PC-9 (cell line): Measurements from ENCODE around the gene GOLIM4. TPM values are rescaled to one million over a fixed set of nuclear protein-coding genes. Genes with fewer than 3 reads are reported as not detected.

Source experiments
- BruUV-seq: library from RNA; stranded (reverse); fragments of 400-500 nt; replicated peaks from 2 replicates; lab custom pipeline; 2021; lab: Mats Ljungman, UMichigan
- CTCF ChIA-PET: fragments of 300-600 bp; sonication (Branson Sonifier 250); formaldehyde crosslinking; loops from one replicate; lab custom pipeline; 2022; ENCODE audit warnings: antibody characterized with exemption; lab: Charles Lee
- POLR2A ChIA-PET: fragments of 300-600 bp; sonication (Branson Sonifier 250); formaldehyde crosslinking; loops from one replicate; lab custom pipeline; 2022; ENCODE audit warnings: antibody characterized with exemption; ENCODE audit not compliant: unreplicated experiment; lab: Charles Lee
- DNase-seq, 2 experiments: peaks; one replicate each; pipeline versions ENCODE4 v3.0.0 to v3.0.0-alpha.2; 2015 to 2022; ENCODE audit warnings: mixed read lengths in 1 of 2
- H2AFZ ChIP-seq: fragments of 200-600 bp; sonication (generic); 2 replicates; pipeline ENCODE4 v1.8.1; 2017; ENCODE audit warnings: antibody characterized with exemption
- H3F3A ChIP-seq: fragments of 200-600 bp; sonication (generic); 2 replicates; pipeline ENCODE4 v1.8.1; 2017; ENCODE audit warnings: antibody characterized with exemption, mild to moderate bottlenecking, low read depth; ENCODE audit not compliant: insufficient read depth
- H3K27ac ChIP-seq: fragments of 200-600 bp; sonication (generic); 2 replicates; pipeline ENCODE4 v1.6.1; 2016; ENCODE audit warnings: mixed run types
- H3K27me3 ChIP-seq: fragments of 200-600 bp; sonication (generic); 2 replicates; pipeline ENCODE4 v1.6.1; 2016; ENCODE audit warnings: low read depth, mixed run types; ENCODE audit not compliant: insufficient read depth
- H3K36me3 ChIP-seq: fragments of 200-600 bp; sonication (generic); 2 replicates; pipeline ENCODE4 v1.6.1; 2016; ENCODE audit warnings: low read depth, mixed run types
- H3K4me1 ChIP-seq: fragments of 200-600 bp; sonication (generic); replicated peaks from 2 replicates; pipeline ENCODE4 v1.6.1; 2016; ENCODE audit warnings: mixed run types; ENCODE audit not compliant: insufficient read depth
- H3K4me2 ChIP-seq: fragments of 200-600 bp; sonication (generic); 2 replicates; pipeline ENCODE4 v1.6.1; 2017; ENCODE audit warnings: mixed run types
- H3K4me3 ChIP-seq: fragments of 200-600 bp; sonication (generic); 2 replicates; pipeline ENCODE4 v1.6.1; 2016; ENCODE audit warnings: mixed run types
- H3K79me2 ChIP-seq: fragments of 200-600 bp; sonication (generic); 2 replicates; pipeline ENCODE4 v1.6.1; 2017; ENCODE audit warnings: low read depth, mixed run types
- H3K9me2 ChIP-seq: fragments of 200-600 bp; sonication (generic); 2 replicates; pipeline ENCODE4 v1.8.1; 2017; ENCODE audit warnings: mild to moderate bottlenecking; ENCODE audit not compliant: insufficient read depth
- H3K9me3 ChIP-seq: fragments of 200-600 bp; sonication (generic); 2 replicates; pipeline ENCODE4 v1.8.1; 2016; ENCODE audit warnings: low read depth; ENCODE audit not compliant: insufficient read depth
- H4K20me1 ChIP-seq: fragments of 200-600 bp; sonication (generic); 2 replicates; pipeline ENCODE4 v1.8.1; 2017; ENCODE audit not compliant: insufficient read depth
- EZH2 ChIP-seq: fragments of 200-600 bp; sonication (generic); IDR thresholded peaks from 2 replicates; pipeline ENCODE4 v1.8.0; 2017; ENCODE audit warnings: antibody characterized with exemption, low read depth
- intact Hi-C: fragments of 100-400 bp; cut with micrococcal nuclease; formaldehyde crosslinking; loops from one replicate; pipeline ENCODE4 v1.10.0; 2022; ENCODE audit not compliant: unreplicated experiment
- total RNA-seq: library from RNA; stranded (reverse); gene quantifications from 2 replicates; pipeline ENCODE4 v1.2.3, GENCODE V29; 2021
- TF ChIP-seq, protein P1 (sequence below): fragments of 200-600 bp; sonication (generic); conservative IDR thresholded peaks from 2 replicates; pipeline ENCODE4 v1.6.1; 2017; ENCODE audit warnings: mixed run types, antibody characterized with exemption, mild to moderate bottlenecking, moderate library complexity

The GOLIM4 gene
- total RNA-seq, 1 experiment from 2014 or later, result 17.5 TPM

DNA sequence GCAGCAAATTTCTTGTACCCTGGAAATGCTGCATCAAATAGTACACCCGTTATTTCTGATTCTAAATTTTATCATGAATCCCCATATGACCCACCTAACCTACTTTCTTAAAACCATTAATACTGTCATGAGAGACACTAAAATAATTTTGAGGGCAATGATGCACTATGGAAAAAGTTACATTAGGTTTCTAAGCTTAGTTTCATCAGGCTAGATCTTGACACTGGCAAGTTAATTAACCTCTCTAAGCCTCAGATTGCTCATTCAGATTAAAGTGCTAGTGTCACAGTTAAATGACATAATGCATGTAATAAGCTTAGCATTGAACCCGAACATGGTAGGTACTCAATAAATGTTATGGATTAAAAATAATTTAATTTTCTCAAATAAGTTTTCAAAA lies 8.2 kb downstream of the GOLIM4 start:
- ChIA-PET POLR2A (interaction anchor here (0.6 kb wide), 1 partner anchor 1755 kb away, joined by 7 read pairs; no protein-coding TSS in a partner anchor), CTCF (no interaction called here)

GRCh38 chr3:168086541-168087260 lies 9.0 kb downstream of the GOLIM4 start:
- Histone ChIP-seq H3K9me3 (no peaks in the 10 kb centered on the region; the same call in 1 of the 2 replicates), H3F3A (no peaks in the 10 kb centered on the region), H3K4me3 (no peak overlapping the region), H2AFZ (no peak overlapping the region), H3K79me2 (0 out of 2 replicates have a peak, but pooled peaks cover 6% of the 10 kb centered on the region), H3K9me2 (no peaks in the 10 kb centered on the region), H3K27me3 (no peaks in the 10 kb centered on the region), H3K36me3 (no peaks in the 10 kb centered on the region), H4K20me1 (no peaks in the 10 kb centered on the region), H3K27ac (no peak overlapping the region), H3K4me1 (0 out of 2 replicates have a peak, but pooled peaks cover 7% of the 10 kb centered on the region), H3K4me2 (no peak overlapping the region)
- TF ChIP-seq, protein P1, sequence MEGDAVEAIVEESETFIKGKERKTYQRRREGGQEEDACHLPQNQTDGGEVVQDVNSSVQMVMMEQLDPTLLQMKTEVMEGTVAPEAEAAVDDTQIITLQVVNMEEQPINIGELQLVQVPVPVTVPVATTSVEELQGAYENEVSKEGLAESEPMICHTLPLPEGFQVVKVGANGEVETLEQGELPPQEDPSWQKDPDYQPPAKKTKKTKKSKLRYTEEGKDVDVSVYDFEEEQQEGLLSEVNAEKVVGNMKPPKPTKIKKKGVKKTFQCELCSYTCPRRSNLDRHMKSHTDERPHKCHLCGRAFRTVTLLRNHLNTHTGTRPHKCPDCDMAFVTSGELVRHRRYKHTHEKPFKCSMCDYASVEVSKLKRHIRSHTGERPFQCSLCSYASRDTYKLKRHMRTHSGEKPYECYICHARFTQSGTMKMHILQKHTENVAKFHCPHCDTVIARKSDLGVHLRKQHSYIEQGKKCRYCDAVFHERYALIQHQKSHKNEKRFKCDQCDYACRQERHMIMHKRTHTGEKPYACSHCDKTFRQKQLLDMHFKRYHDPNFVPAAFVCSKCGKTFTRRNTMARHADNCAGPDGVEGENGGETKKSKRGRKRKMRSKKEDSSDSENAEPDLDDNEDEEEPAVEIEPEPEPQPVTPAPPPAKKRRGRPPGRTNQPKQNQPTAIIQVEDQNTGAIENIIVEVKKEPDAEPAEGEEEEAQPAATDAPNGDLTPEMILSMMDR, result no peak
- no peak for TF ChIP-seq EZH2
- no TSS peak for BruUV-seq
- intact Hi-C loops, result no loop called here
- CTCF ChIA-PET, result no interaction called here
- DNase-seq, result no peak
- POLR2A ChIA-PET, result interaction anchor here (0.6 kb wide), 1 partner anchor 389 kb away, joined by 4 read pairs; no protein-coding TSS in a partner anchor

More for the DNA sequence above, 8.2 kb downstream of the GOLIM4 start:
- no TSS peak for BruUV-seq
- Histone ChIP-seq H3F3A (no peaks in the 10 kb centered on the region), H4K20me1 (no peaks in the 10 kb centered on the region), H3K9me3 (no peaks in the 10 kb centered on the region; the same call in 1 of the 2 replicates), H3K4me2 (no peak overlapping the region), H3K27ac (no peak overlapping the region), H2AFZ (no peak overlapping the region), H3K79me2 (0 out of 2 replicates have a peak, but pooled peaks cover 12% of the 10 kb centered on the region), H3K4me1 (0 out of 2 replicates have a peak, but pooled peaks cover 14% of the 10 kb centered on the region), H3K36me3 (no peaks in the 10 kb centered on the region), H3K9me2 (no peaks in the 10 kb centered on the region), H3K4me3 (no peak overlapping the region), H3K27me3 (no peaks in the 10 kb centered on the region)
- DNase-seq, result no peak
- TF ChIP-seq, protein P1, result no peak
- TF ChIP-seq EZH2, result no peak
- intact Hi-C loops, result no loop called here

GRCh38 chr3:168085491-168086119 lies 10.1 kb downstream of the GOLIM4 start:
- Histone ChIP-seq H3K27ac (no peak overlapping the region), H3K4me3 (no peak overlapping the region), H2AFZ (no peak overlapping the region), H3K27me3 (no peaks in the 10 kb centered on the region), H4K20me1 (no peaks in the 10 kb centered on the region), H3K9me2 (no peaks in the 10 kb centered on the region), H3K4me1 (no peaks in the 10 kb centered on the region), H3K9me3 (no peaks in the 10 kb centered on the region; the same call in 1 of the 2 replicates), H3K79me2 (0 out of 2 replicates have a peak, but pooled peaks cover 4% of the 10 kb centered on the region), H3K4me2 (no peak overlapping the region), H3K36me3 (no peaks in the 10 kb centered on the region), H3F3A (no peaks in the 10 kb centered on the region)
- POLR2A ChIA-PET, result interaction anchor here (0.6 kb wide), 2 partner anchors 388 to 1686 kb away, joined by 4 to 8 read pairs; no protein-coding TSS in a partner anchor
- no peak for DNase-seq
- CTCF ChIA-PET, result no interaction called here
- no TSS peak for BruUV-seq
- TF ChIP-seq EZH2, result no peak
- TF ChIP-seq, protein P1, result no peak
- intact Hi-C loops, result no loop called here
